Measurements from ENCODE around the gene ALDH1L1.

ALDH1L1 gene

DNA sequence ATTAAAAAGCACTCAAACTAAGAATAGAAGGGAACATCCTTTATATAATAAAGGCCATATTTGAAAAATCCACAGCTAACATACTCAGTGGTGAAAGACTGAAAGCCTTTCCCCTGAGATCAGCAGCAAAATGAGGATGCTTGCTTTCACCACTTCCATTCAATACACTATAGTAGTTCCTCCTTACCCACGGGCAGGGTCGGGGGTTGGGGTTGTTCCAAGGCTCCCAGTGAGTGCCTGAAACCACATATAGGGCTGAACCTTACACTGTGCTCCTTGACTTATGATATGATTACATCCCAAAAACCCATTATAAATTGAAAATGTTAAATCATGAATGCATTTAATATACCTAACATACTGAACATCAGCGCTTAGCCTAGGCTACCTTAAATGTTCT is 37.7 kb downstream of the ALDH1L1 start:
- FAIRE-seq (no peak), DNase-seq (ENCODE audit: insufficient read length, low spot score) (no peak)
- TF ChIP-seq, protein P1, sequence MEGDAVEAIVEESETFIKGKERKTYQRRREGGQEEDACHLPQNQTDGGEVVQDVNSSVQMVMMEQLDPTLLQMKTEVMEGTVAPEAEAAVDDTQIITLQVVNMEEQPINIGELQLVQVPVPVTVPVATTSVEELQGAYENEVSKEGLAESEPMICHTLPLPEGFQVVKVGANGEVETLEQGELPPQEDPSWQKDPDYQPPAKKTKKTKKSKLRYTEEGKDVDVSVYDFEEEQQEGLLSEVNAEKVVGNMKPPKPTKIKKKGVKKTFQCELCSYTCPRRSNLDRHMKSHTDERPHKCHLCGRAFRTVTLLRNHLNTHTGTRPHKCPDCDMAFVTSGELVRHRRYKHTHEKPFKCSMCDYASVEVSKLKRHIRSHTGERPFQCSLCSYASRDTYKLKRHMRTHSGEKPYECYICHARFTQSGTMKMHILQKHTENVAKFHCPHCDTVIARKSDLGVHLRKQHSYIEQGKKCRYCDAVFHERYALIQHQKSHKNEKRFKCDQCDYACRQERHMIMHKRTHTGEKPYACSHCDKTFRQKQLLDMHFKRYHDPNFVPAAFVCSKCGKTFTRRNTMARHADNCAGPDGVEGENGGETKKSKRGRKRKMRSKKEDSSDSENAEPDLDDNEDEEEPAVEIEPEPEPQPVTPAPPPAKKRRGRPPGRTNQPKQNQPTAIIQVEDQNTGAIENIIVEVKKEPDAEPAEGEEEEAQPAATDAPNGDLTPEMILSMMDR (IDR thresholded peaks at IDR 0.05; ENCODE audit: insufficient read depth, missing control alignments): no peak

DNA sequence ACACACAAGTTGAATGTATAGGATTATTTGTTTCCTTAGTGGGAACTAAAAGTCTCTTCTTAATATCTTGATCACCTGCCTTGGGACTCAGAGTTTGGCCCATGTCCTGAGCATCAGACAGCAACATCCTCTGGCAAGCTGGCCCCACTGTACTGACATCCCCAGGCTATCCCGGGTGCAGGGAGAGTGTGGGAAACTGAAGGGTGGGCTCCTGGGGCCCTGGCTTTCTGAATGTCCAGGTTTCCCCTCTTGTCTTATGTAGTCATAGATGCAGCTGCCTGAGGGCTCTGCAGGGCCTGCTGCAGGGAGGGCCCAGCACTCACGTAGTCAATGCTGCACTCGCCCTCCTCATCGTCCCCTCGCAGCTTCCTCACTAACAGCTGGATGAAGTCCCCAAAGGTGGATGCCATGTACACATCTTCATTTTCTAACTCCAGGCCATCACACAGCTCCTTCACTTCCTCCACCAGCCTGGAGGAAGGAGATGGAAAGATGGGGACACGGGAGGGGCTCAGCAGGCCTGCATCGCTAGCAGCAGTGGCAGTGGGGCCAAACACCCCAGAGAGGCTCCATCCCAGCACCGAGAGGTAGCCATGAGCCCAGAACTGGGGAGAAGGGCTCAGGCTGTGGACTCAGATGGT is 42.8 kb downstream of the ALDH1L1 start:
- TF ChIP-seq, protein P1 (IDR thresholded peaks at IDR 0.05; ENCODE audit: insufficient read depth, missing control alignments): no peak
- DNase-seq (ENCODE audit: insufficient read length, low spot score) (no peak), FAIRE-seq (no peak)

DNA sequence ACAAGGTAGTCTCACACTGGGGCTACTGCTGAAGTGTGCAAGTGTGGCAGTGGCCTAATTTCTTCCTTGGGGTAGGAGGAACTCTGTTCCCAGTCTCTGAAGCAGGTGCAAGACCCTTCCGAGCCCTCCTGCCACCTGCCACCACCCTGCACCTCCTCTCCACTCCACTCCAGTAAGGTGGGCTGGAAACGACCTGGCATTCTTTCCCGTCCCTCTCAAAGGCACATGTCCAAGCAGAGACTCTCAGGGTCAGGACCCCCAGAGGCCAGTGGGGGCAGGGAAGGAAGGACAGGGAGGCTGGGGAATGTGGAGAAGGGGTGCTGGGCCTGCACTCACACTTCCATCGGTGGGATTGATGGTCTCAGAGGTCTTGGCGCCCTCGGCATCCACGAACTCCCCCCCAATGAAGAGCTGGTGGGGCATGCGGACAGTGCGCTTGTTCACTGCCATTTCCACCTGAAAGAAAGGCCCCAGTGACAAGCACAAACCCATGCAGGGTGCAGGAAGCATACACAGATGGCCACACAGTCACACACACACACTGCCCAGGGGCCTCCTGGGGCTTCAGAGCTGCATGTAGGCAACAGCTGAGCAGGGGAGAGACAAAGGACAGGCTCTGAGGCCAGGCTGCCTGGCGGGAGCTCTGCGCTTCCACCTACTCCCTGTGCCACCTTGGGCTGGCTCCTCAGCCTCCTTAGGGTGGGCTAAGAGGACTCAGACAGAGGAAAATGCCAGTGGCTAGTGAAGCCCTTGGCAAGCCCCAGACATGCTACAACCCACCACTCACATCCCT is 43.8 kb downstream of the ALDH1L1 start:
- DNase-seq (ENCODE audit: insufficient read length, low spot score) (no peak), FAIRE-seq (no peak)
- TF ChIP-seq, protein P1 (IDR thresholded peaks at IDR 0.05; ENCODE audit: insufficient read depth, missing control alignments): no peak

DNA sequence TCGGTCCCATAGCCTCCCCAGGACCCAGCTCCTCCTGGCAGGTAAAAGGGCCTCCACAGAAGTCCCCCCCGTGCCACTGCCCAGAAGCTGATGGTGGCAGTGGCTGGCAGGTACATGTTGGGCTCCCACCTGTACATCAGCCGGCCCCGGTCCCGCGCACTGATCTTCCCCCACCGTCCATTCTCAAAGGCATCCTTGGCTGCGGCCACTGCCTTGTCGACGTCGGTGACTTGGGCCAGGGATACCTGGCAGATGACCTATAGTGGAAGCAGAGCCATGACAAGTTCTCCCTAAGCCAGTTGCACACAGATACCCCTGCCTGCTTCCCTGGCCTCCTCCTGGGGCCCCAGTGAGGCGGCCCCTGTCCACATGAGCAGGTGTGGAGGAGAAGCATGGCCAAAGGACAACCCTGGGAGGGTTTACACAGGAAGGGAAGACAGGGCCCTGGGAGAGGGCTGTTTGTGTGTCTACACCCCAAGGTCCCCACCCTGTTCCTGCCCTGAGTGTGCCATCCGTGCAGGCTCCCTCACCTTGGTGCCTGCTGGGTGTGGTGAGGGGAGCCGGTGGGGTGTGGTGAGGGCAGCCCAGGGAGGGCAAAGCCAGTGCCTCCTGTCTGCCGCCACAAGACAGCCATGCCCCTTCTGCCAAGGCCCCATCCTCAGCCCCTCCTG is 44.8 kb downstream of the ALDH1L1 start:
- DNase-seq (ENCODE audit: insufficient read length, low spot score): no peak
- no peak for FAIRE-seq
- TF ChIP-seq, protein P1 (IDR thresholded peaks at IDR 0.05; ENCODE audit: insufficient read depth, missing control alignments): no peak

DNA sequence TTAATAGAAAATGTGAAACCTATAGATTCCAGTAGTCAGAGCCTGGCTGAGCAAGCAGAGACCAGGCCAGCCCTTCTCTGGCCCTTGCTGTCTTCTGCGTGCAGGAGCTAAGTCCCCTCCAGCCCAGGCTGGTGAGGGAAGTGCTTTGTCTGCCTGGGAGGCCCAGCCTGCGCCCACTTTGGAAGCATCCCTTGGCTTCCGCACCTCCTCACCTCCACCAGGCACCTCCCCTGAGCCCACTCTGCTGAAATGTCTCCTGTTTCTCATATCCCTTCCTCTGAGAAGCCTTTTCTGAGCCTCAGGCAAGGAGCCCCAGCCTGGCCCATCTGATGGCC is 45.3 kb downstream of the ALDH1L1 start:
- TF ChIP-seq, protein P1 (IDR thresholded peaks at IDR 0.05; ENCODE audit: insufficient read depth, missing control alignments): no peak
- no peak for FAIRE-seq
- DNase-seq (ENCODE audit: insufficient read length, low spot score): no peak

DNA sequence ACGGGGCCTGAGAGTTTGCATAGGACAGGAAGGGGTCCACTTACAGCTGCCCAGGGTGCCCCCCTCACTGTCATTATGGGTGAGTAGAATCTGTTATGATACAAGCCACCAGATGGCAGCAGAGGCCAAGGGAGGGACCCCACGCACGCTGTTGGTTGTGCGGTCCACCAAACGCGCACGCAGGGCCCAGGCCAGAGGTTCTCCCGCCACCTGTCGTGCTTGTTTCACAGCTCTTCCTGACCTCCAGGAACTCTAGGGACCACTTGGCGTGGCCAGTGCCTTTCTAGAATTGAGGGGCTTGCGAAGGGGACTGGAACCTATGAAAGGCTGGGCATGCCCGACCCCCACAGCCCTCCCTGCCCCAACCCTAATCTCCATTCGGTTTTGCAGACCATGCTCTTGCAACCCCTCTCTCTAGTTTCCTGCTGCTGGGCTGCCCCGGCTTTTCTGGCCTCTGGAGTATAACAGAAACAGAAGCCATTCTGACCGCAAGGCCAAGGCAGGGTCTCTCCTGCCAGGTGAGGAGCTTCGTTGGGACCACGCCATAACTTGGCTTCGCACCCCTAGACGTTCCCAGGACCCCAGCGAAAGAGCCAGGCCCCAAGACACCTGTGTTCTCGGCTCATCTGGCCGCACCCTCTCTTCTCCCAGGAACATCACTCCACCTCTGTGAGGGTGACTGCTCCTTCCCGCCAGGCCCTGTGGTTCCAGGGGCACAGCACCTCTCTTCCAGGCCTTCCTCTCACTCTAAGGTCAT is 46.0 kb downstream of the ALDH1L1 start:
- DNase-seq (ENCODE audit: insufficient read length, low spot score): peak; percentile 42
- TF ChIP-seq, protein P1 (IDR thresholded peaks at IDR 0.05; ENCODE audit: insufficient read depth, missing control alignments): peak; percentile 64
- FAIRE-seq: no peak

Measured in D721Med (cell line).